Measurements from ENCODE around the gene EIF4E1B.

GRCh38 chr5:176606875-176607274 is 23.6 kb upstream of the EIF4E1B start:
- no peak for TF ChIP-seq CTCF (conservative IDR thresholded peaks at IDR 0.05 in 1 of 2, IDR thresholded peaks at IDR 0.05 in 1 of 2; ENCODE audit: low read depth in 1 of 2, low read length in 2 of 2)
- no peak for TF ChIP-seq EZH2 (IDR thresholded peaks at IDR 0.05; ENCODE audit: low read length, missing control alignments)
